A673 (cell line): ENCODE measurements around the gene GRID1. TPM values are rescaled to one million over a fixed set of nuclear protein-coding genes. Genes with fewer than 3 reads are reported as not detected.

Source experiments
- BruUV-seq: library from RNA; stranded (reverse); fragments of 400-500 nt; replicated peaks from 2 replicates; lab custom pipeline; 2021; lab: Mats Ljungman, UMichigan
- CTCF ChIA-PET: fragments of 300-600 bp; sonication (Branson Sonifier 250); formaldehyde crosslinking; loops from one replicate; lab custom pipeline; 2022; ENCODE audit warnings: antibody characterized with exemption; lab: Charles Lee
- POLR2A ChIA-PET: fragments of 300-600 bp; sonication (Branson Sonifier 250); formaldehyde crosslinking; loops from one replicate; lab custom pipeline; 2022; ENCODE audit warnings: antibody characterized with exemption; ENCODE audit not compliant: low non-redundant PET; lab: Charles Lee
- DNase-seq: peaks from one replicate; pipeline ENCODE4 v3.0.0-alpha.2; 2015; ENCODE audit warnings: low spot score
- H3K27ac ChIP-seq: fragments of 200-600 bp; sonication (generic); 2 replicates; pipeline ENCODE4 v1.5.1; 2016; ENCODE audit warnings: mixed run types, low read depth, mild to moderate bottlenecking, mixed read lengths, antibody characterized with exemption, low read length; ENCODE audit not compliant: poor library complexity, severe bottlenecking
- H3K27me3 ChIP-seq: fragments of 200-600 bp; sonication (generic); replicated peaks from 2 replicates; pipeline ENCODE4 v1.6.1; 2017; ENCODE audit warnings: mixed run types, low read depth, mild to moderate bottlenecking, mixed read lengths, antibody characterized with exemption, low read length; ENCODE audit not compliant: insufficient read depth, poor library complexity
- H3K36me3 ChIP-seq: fragments of 200-600 bp; sonication (generic); 2 replicates; pipeline ENCODE4 v1.6.1; 2016; ENCODE audit warnings: mixed run types, mild to moderate bottlenecking, mixed read lengths, antibody characterized with exemption, low read length; ENCODE audit not compliant: insufficient read depth, poor library complexity, severe bottlenecking
- H3K4me1 ChIP-seq: fragments of 200-600 bp; sonication (generic); 2 replicates; pipeline ENCODE4 v1.6.1; 2017; ENCODE audit warnings: mixed run types, mild to moderate bottlenecking, mixed read lengths, antibody characterized with exemption, low read length; ENCODE audit not compliant: insufficient read depth, poor library complexity, severe bottlenecking
- H3K4me3 ChIP-seq: fragments of 200-600 bp; sonication (generic); 2 replicates; pipeline ENCODE4 v1.5.1; 2016; ENCODE audit warnings: low read depth, mixed run types, mild to moderate bottlenecking, mixed read lengths, low read length; ENCODE audit not compliant: poor library complexity, severe bottlenecking
- H3K9me3 ChIP-seq: fragments of 200-600 bp; sonication (generic); 2 replicates; pipeline ENCODE4 v1.6.1; 2016; ENCODE audit warnings: mixed run types, low read depth, mild to moderate bottlenecking, mixed read lengths, antibody characterized with exemption, low read length; ENCODE audit not compliant: poor library complexity, severe bottlenecking
- CTCF ChIP-seq: fragments of 300-800, 200-600 bp; sonication (generic); conservative IDR thresholded peaks from 2 replicates; pipeline ENCODE4 v1.5.1; 2017; ENCODE audit warnings: low read depth, mild to moderate bottlenecking, antibody characterized with exemption, low read length, moderate library complexity, mixed read lengths
- EZH2 ChIP-seq: fragments of 200-600 bp; sonication (generic); IDR thresholded peaks from 2 replicates; pipeline ENCODE4 v1.6.1; 2017; ENCODE audit warnings: borderline replicate concordance, low read depth, mild to moderate bottlenecking, mixed read lengths, antibody characterized with exemption, low read length; ENCODE audit not compliant: poor library complexity, severe bottlenecking
- intact Hi-C: fragments of 100-400 bp; cut with micrococcal nuclease; formaldehyde crosslinking; loops from one replicate; pipeline ENCODE4 v1.10.0; 2022; ENCODE audit not compliant: unreplicated experiment
- total RNA-seq: library from RNA; stranded (reverse); gene quantifications from 2 replicates; pipeline ENCODE4 v1.2.3, GENCODE V29; 2021

The GRID1 gene
- total RNA-seq, 1 experiment from 2014 or later, result not detected

DNA sequence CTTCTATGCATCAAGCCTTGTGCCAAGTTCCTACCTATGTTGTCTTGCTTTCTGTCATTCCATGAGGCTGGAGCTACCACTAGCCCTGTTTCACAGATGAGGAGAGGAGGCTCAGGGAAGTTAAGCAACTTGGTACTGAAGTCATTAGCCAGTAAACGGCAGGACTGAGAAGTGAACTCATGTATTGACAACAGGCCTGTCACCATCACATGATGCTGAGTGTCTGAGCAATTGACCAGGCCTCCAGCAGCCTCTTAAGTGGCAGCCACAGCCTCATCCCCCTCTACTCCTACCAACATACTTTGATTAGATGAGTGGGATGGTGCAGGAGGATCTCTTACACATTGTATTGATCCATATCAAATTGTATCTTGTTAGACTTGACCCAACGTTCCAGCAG is 317.6 kb downstream of the GRID1 start:
- Histone ChIP-seq H3K9me3 (peaks cover 3% of the 10 kb centered on the region), H3K27ac (no peak overlapping the region), H3K4me1 (no peaks in the 10 kb centered on the region), H3K27me3 (peaks cover 19% of the 10 kb centered on the region), H3K36me3 (no peaks in the 10 kb centered on the region), H3K4me3 (no peak overlapping the region)
- no peak for TF ChIP-seq CTCF
- TF ChIP-seq EZH2, result no peak
- CTCF ChIA-PET, result no interaction called here
- BruUV-seq, result no TSS peak
- POLR2A ChIA-PET, result no interaction called here
- intact Hi-C loops, result no loop called here
- DNase-seq, result no peak

DNA sequence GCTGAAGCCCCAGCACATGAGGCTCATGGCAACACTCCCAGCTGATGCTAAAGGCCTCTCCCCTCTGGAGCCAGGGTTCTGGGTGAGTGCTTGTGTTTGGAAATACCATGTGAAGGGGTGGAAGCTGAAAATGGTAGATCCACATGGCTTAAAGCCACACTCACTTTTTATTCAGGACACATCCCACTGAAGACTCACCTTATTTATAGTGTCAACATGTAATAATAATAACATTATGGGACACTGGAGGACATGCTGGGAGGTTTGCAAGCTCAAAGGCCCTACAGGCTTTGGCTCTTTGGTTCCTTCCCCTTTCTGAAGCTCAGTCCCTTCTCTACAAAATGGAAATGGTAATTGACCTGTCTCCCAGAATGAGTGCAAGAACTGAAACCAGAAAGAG is 318.0 kb downstream of the GRID1 start:
- Histone ChIP-seq H3K27ac (no peak overlapping the region), H3K27me3 (peaks cover 23% of the 10 kb centered on the region), H3K4me3 (no peak overlapping the region), H3K4me1 (no peaks in the 10 kb centered on the region), H3K9me3 (peaks cover 3% of the 10 kb centered on the region), H3K36me3 (no peaks in the 10 kb centered on the region)
- no peak for TF ChIP-seq CTCF
- TF ChIP-seq EZH2, result no peak
- DNase-seq, result no peak
- ChIA-PET POLR2A (no interaction called here), CTCF (no interaction called here)
- intact Hi-C loops, result no loop called here
- no TSS peak for BruUV-seq

DNA sequence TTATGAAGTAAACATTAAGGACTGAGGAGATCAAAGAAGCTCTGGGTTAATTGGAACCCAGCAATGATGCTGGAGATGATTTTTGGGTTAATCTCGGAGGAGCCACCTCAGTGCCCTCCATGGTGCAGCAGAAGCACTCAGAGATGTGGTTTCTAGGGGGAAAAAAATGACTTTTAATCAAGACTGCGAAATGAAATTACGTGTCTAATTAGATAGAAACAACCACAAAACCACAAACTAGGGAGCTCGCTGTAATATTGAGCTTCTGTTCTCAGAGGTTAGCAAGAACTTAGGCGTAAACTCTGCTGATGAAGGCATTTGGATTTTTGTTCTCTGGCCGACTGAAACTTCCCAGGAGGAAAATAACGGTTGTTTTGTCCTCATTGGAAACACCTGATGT is 319.0 kb downstream of the GRID1 start:
- CTCF ChIA-PET, result no interaction called here
- BruUV-seq, result no TSS peak
- DNase-seq, result no peak

More for the DNA sequence above, 319.0 kb downstream of the GRID1 start:
- Histone ChIP-seq H3K4me1 (no peaks in the 10 kb centered on the region), H3K9me3 (peaks cover 3% of the 10 kb centered on the region), H3K27ac (no peak overlapping the region), H3K27me3 (peaks cover 23% of the 10 kb centered on the region), H3K36me3 (no peaks in the 10 kb centered on the region), H3K4me3 (no peak overlapping the region)
- intact Hi-C loops, result no loop called here
- no peak for TF ChIP-seq CTCF
- TF ChIP-seq EZH2, result no peak
- POLR2A ChIA-PET, result no interaction called here
